ENCODE data around the gene NFIX.
"Not testable (repeated sequence)": the region's sequence is repeated elsewhere in the genome, so short reads cannot be mapped to it uniquely, and the experiment has no call there.

The NFIX gene

DNA sequence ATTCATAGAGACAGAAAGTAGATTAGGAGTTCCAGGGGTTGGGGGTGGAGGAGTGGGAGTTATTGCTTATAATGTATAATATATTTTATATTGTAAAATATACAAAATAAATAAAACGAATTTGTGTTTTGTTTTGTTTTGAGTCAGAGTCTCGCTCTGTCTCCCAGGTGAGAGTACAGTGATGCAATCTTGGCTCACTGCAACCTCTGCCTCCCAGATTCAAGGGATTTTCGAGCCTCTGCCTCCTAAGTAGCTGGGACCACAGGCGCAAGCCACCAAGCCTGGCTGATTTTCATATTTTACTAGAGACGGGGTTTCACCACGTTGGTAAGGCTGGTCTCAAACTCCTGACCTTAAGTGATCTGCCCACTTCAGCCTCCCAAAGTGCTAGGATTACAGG is 35.8 kb upstream of the NFIX start:
- no peak for DNase-seq (ENCODE audit: low spot score)

DNA sequence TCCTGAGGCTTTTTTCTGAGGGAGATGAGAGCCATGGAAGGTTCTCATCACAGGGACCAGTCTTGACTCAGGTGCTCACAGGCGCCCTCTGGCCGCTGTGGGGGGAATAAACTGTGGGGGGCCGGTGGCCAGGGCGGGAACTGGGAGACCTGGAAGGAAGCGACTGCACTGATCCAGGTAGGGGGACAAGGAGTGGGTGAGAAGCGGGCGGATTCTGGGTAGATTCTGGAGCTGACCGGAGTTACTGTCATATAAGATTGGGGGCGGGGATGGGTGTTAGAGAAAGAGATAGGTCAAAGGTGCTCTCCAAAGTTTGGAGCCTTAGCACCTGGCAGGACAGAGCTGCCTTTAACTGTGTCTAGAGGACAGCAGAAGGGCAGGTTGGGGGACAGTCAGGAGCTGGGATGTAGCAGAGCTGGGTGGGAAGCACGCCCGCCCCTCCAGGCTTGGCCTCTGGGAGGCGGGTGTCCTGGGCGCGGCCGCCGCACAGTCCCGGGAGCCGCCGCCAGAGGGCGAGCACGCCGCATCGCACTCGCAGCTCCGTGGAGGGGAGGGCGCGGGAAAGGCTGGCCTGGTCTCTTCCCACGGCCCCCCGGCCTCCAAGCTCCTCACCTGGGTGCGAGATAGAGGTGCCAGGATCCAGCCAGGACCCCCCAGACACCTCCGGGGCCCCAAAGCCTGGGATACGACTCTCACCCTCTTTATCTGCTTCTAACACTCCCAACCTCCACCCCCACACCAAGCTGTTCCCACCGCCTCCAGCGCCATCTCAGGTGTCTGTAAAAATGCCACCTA is 30.1 kb upstream of the NFIX start:
- DNase-seq (ENCODE audit: low spot score): peak; percentile 49

DNA sequence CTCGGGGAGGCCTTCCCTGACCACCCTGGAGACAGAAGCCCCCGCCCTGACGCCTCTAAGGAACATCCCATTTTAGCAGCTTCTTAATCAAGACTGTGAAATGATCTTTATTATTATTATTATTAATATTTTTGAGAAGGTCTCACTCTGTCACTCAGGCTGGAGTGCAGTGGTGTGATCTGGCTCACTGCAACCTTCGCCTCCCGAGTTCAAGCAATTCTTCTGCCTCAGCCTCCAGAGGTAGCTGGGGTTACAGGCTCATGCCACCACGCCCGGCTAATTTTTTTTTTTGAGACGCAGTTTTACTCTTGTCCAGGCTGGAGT is 29.5 kb upstream of the NFIX start:
- DNase-seq (ENCODE audit: low spot score): no peak

- DNase-seq (ENCODE audit: low spot score): peak; percentile 48
These were observed 27.4 kb upstream of the NFIX start for GRCh38 chr19:12967907-12968306.

GRCh38 chr19:12969292-12969988 is 25.8 kb upstream of the NFIX start, which contains the start of gene DAND5:
Gene DAND5, plus strand, starts transcription at chr19:12969576. Its CDS starts 85 bp downstream, at chr19:12969661.
- DNase-seq (ENCODE audit: low spot score): no peak

DNA sequence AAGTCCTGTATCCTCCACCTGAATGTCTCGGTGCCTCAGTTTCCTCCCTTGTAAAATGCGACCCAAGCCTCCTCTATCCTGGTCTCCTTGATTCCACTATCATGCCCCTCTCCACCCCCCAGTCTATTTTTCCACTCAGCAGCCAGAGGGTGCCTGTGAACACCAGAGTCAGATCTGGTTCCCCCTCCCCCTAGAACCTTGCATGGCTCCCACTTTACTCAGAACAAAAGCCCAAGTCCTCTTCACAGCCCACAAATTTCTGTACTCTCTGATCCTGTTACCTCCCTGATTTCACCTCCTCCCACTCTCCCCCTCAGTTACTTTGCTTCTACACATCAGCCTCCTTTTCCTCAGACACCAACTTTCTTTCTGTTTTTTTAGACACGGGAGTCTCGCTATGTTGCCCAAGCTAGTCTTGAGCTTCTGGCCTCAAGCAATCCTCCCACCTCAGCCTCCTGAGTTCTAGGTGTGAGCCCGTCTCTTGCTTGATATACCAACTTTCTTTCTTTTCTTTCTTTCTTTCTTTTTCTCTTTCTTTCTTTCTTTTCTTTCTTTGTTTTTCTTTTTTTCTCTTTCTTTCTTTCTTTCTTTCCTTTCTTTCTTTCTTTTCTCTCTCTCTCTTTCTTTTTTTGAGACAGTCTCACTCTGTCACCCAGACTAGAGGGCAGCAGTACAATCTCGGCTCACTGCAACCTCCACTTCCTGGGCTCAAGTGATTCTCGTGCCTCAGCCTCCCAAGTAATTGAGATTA is 25.0 kb upstream of the NFIX start:
- DNase-seq (ENCODE audit: low spot score): no peak

DNA sequence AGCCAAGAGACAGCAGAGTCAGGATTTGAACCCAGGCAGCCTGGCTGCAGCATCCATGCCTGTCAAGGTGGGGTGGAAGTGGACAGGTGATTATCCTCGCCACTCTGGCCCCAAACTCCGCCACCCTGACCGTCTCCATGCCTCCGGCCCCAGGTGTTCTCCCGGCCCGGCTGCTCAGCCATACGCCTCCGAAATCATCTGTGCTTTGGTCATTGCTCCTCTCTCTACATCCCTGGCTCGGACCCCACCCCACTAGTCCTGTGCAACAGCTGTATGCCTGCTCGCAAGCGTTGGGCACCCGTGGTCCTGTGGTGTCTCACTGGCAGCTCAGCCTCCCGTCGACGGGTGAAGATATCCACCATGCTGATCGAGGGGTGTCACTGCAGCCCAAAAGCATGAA is 22.0 kb upstream of the NFIX start:
- DNase-seq (ENCODE audit: low spot score): no peak

- no peak for DNase-seq (ENCODE audit: low spot score)
These were observed 20.7 kb upstream of the NFIX start for GRCh38 chr19:12974301-12975220.

GRCh38 chr19:12975221-12975741 is 20.0 kb upstream of the NFIX start:
- no peak for DNase-seq (ENCODE audit: low spot score)

GRCh38 chr19:12976109-12976508 is 19.2 kb upstream of the NFIX start:
- not testable (repeated sequence) for DNase-seq (ENCODE audit: low spot score)

DNA sequence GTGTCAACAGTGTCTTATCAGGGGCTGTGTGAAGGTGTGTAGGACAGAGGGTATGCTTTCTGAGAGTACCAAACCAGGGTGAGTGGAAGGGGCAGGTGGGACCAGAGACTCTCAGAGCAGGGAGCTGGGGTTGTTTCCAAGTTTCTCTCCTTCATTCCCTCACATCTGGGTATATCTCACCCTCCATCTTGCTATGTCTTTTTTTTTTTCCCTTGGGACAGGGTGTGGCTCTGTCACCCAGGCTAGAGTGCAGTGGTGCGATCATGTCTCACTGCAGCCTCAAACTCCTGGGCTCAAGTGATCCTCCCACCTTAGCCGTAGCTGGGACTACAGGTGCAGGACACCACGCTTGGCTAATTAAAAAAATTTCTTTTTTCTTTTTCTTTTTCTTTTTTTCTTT is 15.3 kb upstream of the NFIX start:
- DNase-seq (ENCODE audit: low spot score): no peak

DNA sequence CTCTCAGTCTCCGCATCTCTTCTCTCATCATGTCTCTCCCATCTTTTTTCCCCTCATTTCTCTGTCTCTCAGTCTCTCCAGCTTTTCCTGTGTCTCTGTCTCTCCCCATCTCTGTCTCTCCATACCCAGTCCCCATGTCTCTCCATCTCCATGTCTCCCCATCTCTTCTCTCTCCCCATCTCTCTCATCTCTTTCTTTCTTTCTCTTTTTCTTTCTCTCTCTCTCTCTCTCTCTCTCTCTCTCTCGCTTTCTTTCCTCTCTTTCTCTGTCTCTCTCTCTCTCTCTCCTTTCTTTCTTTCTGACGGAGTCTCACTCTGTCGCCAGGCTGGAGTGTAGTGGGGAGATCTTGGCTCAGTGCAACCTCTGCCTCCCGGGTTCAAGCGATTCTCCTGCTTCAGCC is 12.6 kb upstream of the NFIX start:
- no peak for DNase-seq (ENCODE audit: low spot score)

- no peak for DNase-seq (ENCODE audit: low spot score)
These were observed 12.2 kb upstream of the NFIX start for GRCh38 chr19:12983091-12983490.

DNA sequence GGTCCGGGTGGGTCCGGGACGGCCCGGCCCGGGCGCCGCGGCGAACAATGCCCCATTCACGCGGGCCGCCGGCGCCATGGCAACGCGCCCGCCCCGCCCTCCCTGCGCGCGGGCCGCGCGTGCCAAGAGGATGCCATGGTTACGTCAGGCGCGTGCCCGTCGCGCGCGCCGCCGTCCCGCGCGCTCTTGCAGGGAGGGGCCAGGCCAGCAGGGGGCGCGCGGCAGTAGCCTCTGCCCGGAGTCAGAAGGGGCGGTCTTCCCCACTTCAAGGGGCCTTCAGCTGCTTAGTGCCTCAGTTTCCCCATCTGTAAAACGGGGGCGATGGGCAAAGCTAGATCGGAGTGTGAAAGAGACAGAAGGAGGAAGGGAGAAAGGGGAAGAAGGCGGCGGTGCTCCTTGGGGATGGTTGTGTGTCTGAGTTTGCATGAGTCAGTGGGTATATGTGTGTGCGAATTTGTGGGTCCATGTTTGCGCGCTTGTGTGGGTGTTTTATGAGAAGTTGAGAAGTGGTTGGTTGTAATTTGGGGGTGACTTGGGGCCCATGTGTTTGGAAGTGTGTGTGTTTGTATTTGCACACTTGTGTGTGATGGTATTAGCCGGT is 11.6 kb upstream of the NFIX start:
- peak; percentile 71 for DNase-seq (ENCODE audit: low spot score)

DNA sequence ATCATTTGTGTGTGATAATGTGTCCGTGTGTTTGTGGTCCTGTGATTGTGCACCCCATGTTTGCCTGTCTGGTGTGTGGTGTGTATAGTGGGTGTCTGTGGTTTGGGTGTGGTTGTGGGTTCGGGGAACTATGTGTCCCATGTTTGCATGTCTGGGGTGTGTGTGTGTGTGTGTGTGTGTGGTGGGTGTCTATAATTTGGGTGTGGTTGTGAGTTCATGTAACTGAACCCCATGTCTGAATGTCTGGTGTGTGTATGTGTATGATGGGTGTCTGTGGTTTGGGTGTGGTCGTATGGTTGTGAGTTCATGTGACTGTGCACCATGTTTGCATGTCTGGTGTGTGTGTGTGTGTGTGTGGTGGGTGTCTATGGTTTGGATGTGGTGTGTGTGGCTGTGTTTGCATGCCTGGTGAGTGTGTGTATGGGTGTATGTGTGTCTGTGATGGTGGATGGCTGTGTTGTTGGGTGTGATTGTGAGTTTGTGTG is 11.1 kb upstream of the NFIX start:
- no peak for DNase-seq (ENCODE audit: low spot score)

DNA sequence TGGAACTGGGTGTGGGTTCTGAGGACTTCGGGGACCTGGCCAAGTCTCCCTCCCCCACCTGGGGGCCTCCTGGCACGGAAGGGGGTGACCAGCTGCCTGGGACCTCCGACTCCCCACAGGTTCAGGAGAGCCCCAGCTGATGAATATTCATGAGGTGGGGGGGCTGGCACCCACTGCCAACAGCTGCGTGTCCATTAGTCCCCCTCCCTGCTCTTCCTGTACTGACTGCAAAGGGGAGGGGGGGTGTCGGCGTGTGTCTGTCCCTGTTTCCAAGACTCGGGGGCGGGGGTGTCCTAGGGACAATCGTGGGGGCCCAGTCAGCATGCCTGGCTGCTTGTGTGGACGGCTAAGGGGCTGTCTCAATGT is 10.6 kb upstream of the NFIX start:
- no peak for DNase-seq (ENCODE audit: low spot score)

GRCh38 chr19:12985049-12985776 is 10.1 kb upstream of the NFIX start:
- DNase-seq (ENCODE audit: low spot score): no peak

DNA sequence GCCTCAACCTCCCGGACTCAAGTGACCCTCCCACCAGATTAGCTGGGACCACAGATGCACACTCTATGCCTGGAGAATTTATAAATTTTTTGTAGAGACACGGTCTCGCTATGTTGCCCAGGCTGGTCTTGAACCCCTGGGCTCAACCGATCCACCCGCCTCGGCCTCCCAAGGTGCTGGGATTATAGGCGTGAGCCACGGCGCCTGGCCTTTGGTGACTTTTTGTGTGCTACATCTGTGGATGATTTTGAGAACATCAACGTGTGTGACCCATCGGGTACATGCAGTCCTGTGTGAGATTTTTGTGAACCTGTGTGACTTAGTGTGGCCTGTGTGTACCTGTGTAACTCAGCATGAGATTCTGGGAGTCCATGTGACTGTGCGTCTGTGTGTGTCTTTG is 8.5 kb upstream of the NFIX start:
- no peak for DNase-seq (ENCODE audit: low spot score)

- no peak for DNase-seq (ENCODE audit: low spot score)
These were observed 8.1 kb upstream of the NFIX start for GRCh38 chr19:12987190-12987589.

- DNase-seq (ENCODE audit: low spot score): no peak
These were observed 7.5 kb upstream of the NFIX start for GRCh38 chr19:12987781-12988180.

DNA sequence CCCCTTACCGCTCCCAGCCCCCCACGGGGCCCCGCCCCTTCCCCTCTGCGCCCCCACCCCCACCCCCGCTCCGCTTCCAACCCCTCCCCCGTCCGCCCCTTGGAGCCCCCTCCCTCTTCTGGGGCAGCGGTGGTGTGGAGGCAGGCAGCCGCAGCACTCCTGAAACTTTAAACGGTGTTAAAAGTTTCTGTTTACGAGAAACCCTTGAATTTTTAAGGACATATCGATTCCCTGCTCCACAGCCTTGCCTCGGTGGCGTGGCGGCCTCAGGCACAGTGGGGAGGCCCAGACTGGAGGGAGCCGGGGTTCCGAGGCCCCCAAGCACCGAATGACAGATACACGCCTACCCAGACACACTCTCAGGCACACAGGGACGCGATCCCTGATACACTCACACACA is 4.8 kb upstream of the NFIX start:
- no peak for DNase-seq (ENCODE audit: low spot score)

All from COLO829 (cell line).